Neutrophil (primary cell): ENCODE results near the gene KRTAP12-3.

Experiments
- H3K27ac ChIP-seq: fragments of 200-600 bp; sonication (generic); 2 replicates; pipeline ENCODE4 v1.5.1; 2016; ENCODE audit warnings: mild to moderate bottlenecking, moderate library complexity
- H3K27me3 ChIP-seq: fragments of 200-600 bp; sonication (generic); 2 replicates; pipeline ENCODE4 v1.6.0; 2016; ENCODE audit warnings: mild to moderate bottlenecking
- H3K36me3 ChIP-seq: fragments of 200-600 bp; sonication (generic); 2 replicates; pipeline ENCODE4 v1.5.1; 2017
- H3K4me1 ChIP-seq, 2 experiments: fragments of 200-600 bp in 1 of 2; sonication (generic) in 1 of 2; 1 replicate in 1 of 2; 2 replicates in 1 of 2; pipeline versions ENCODE4 v1.5.1 to v1.6.1; 2013 to 2016; ENCODE audit warnings: low read depth in 1 of 2, low read length in 1 of 2, mild to moderate bottlenecking in 1 of 2, moderate library complexity in 1 of 2; ENCODE audit not compliant: control insufficient read depth in 1 of 2, insufficient read depth in 1 of 2
- H3K4me3 ChIP-seq, 2 experiments: fragments of 200-600 bp in 1 of 2; sonication (generic) in 1 of 2; 1 replicate in 1 of 2; 2 replicates in 1 of 2; pipeline ENCODE4 v1.5.1; 2013 to 2016; ENCODE audit warnings: low read depth in 1 of 2, low read length in 1 of 2, mild to moderate bottlenecking in 1 of 2, moderate library complexity in 1 of 2
- H3K9me3 ChIP-seq: fragments of 200-600 bp; sonication (generic); 2 replicates; pipeline ENCODE4 v1.5.1; 2016
- TF ChIP-seq, protein P1 (sequence below): fragments of 200-600 bp; sonication (generic); IDR thresholded peaks from 2 replicates; pipeline ENCODE4 v1.5.1; 2016; ENCODE audit warnings: antibody characterized with exemption

KRTAP12-3 gene

DNA sequence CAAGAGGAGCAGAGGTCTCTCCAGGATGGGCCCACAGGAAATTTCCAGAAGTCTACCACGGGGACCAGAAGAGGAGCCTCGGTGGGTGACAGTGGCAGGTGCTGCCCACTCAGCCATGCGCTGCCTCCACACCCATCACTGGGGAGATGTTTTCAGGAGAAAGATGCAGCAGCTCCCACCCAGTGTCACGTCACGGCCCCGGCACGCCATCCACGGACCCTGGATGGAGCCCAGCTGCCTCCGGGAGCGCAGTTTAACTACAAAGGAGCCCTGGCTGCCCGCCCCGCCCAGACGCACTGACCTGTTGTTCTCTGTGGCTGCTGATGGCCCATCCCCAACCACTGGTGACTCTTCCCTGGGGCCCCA is 46.9 kb downstream of the KRTAP12-3 start:
- TF ChIP-seq, protein P1, sequence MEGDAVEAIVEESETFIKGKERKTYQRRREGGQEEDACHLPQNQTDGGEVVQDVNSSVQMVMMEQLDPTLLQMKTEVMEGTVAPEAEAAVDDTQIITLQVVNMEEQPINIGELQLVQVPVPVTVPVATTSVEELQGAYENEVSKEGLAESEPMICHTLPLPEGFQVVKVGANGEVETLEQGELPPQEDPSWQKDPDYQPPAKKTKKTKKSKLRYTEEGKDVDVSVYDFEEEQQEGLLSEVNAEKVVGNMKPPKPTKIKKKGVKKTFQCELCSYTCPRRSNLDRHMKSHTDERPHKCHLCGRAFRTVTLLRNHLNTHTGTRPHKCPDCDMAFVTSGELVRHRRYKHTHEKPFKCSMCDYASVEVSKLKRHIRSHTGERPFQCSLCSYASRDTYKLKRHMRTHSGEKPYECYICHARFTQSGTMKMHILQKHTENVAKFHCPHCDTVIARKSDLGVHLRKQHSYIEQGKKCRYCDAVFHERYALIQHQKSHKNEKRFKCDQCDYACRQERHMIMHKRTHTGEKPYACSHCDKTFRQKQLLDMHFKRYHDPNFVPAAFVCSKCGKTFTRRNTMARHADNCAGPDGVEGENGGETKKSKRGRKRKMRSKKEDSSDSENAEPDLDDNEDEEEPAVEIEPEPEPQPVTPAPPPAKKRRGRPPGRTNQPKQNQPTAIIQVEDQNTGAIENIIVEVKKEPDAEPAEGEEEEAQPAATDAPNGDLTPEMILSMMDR = no peak
- Histone ChIP-seq H3K9me3 (no peaks in the 10 kb centered on the region), H3K36me3 (no peaks in the 10 kb centered on the region), H3K4me1 (no peaks in the 10 kb centered on the region), H3K27me3 (peaks cover 100% of the 10 kb centered on the region), H3K4me3 (no peak overlapping the region), H3K27ac (no peak overlapping the region)

DNA sequence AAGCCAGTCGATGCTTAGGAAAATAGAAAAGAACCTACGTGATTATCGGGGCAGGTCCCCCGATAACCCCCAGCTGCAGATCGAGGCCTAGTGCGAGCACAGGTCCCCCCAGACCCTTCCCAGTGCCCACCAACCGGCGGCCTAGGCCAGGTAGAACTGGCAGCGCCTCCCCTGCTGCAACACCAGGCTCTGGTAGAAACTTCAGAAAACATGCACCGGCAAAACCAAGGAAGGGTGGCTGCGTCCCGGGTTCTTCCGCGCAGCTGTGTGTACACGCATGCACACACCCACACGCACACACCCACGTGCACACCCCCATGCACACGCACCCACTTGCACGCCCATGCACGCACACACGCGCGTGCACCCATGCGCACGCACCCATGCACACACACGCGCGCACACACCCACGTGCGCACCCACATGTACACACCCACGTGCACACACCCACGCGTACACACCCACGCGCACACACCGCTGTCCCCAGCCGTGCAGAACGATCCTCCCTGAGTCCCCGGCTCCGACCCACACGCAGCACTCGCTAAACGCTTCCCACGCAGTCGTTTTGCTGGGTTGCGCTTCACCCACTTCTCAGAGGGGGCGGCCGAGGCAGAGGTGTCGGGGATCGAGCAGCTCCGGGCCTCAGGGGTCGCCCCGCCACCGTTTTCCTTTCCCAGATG is 48.4 kb downstream of the KRTAP12-3 start:
- no peak overlapping the region for H3K27ac ChIP-seq
- TF ChIP-seq, protein P1 = no peak
- no peaks in the 10 kb centered on the region for H3K36me3 ChIP-seq
- peaks cover 100% of the 10 kb centered on the region for H3K27me3 ChIP-seq
- H3K4me3 ChIP-seq = no peak overlapping the region
- H3K9me3 ChIP-seq = no peaks in the 10 kb centered on the region
- H3K4me1 ChIP-seq = no peaks in the 10 kb centered on the region

DNA sequence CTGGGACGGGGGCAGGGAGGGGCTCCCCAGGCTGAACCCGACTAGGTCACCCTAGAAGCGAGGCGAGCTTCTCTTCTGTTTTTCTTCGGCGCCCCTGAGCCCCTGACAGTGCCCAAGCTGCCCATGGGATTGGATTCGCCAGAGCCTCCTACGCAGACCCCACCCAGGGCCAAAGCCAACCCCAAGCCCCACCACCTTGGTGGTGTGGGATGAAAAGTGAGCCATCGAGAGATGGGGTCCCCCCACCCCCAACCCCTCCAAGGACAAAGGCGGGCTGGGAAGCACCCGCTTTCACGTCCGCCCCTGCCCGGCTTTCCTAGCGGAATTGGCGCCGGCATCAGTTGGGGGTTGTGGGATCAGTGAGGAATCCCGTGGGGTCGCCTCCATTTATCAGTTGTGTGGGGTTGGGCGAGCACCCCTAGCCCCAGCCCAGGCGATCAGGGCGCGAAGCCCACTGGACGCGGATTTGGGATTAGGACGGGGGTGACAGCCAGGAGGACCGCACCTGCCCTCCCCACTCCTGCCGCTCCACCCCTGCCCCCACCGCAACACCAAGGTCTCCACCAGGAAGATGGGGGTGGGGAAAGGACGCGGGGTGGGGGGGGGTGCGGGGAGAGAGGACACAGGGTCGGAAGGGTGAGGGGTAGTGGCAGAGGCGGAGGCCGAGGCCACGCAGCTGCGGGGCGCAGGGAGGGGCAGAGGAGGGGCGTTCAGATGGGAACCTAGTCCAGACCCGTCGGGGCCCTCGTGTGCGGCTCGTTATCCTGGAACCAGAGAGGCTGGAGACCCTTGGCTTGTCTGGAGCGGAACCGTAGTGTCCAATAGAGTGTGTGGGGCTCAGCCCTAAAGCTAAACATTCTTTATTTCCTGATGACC is 49.2 kb downstream of the KRTAP12-3 start:
- no peaks in the 10 kb centered on the region for H3K9me3 ChIP-seq

More for the DNA sequence above, 49.2 kb downstream of the KRTAP12-3 start:
- Histone ChIP-seq H3K4me3 (no peak overlapping the region), H3K36me3 (no peaks in the 10 kb centered on the region), H3K4me1 (no peaks in the 10 kb centered on the region), H3K27ac (no peak overlapping the region), H3K27me3 (peaks cover 100% of the 10 kb centered on the region)
- TF ChIP-seq, protein P1 = no peak
